HTR-8/SVneo (cell line): ENCODE measurements around the gene GCC2.
"Not testable (repeated sequence)": the region's sequence is repeated elsewhere in the genome, so short reads cannot be mapped to it uniquely, and the experiment has no call there.

Source experiments
- DNase-seq: peaks from one replicate; pipeline ENCODE4 v3.0.0; 2011; ENCODE audit warnings: low spot score, mixed read lengths; ENCODE audit not compliant: insufficient read length
- FAIRE-seq: peaks from 2 replicates; lab custom pipeline; 2011; peaks lifted over from hg19 to GRCh38; lab: Jason Lieb, UNC

GCC2 gene

GRCh38 chr2:108554528-108554927 is 105.5 kb downstream of the GCC2 start:
- DNase-seq = no peak

GRCh38 chr2:108555572-108555971 is 106.6 kb downstream of the GCC2 start:
- no peak for DNase-seq
- FAIRE-seq = no peak

More at GRCh38 chr2:108554528-108554927, 105.5 kb downstream of the GCC2 start:
- FAIRE-seq = no peak

GRCh38 chr2:108556581-108556980 is 107.6 kb downstream of the GCC2 start:
- not testable (repeated sequence) for DNase-seq, FAIRE-seq
